Kidney (tissue), 14 donors: Measurements from ENCODE around the gene PVALB. TPM values are rescaled to one million over a fixed set of nuclear protein-coding genes. Genes with fewer than 3 reads are reported as not detected.
A peak's percentile ranks its signal among the peaks of the same experiment; 100 is the strongest.

Source experiments
- DNase-seq, 5 donors: peaks; one replicate each; pipeline ENCODE4 v3.0.0-alpha.2; 2013 to 2020
- FAIRE-seq: peaks from 2 replicates; lab custom pipeline; 2012; peaks lifted over from hg19 to GRCh38; lab: Jason Lieb, UNC
- H3K27ac ChIP-seq, 2 donors: one replicate each; pipeline ENCODE4 v1.7.0; 2013; ENCODE audit warnings: low read depth in 2 of 2, low read length in 2 of 2, inconsistent platforms in 1 of 2
- H3K27me3 ChIP-seq: one replicate; pipeline ENCODE4 v1.7.1; 2013; ENCODE audit warnings: low read length, inconsistent platforms; ENCODE audit not compliant: control insufficient read depth, insufficient read depth
- H3K36me3 ChIP-seq, 3 donors: one replicate each; pipeline versions ENCODE4 v1.7.0 to v1.7.1; 2013; ENCODE audit warnings: low read length in 3 of 3, control low read depth in 1 of 3, inconsistent platforms in 1 of 3; ENCODE audit not compliant: insufficient read depth in 3 of 3, control insufficient read depth in 2 of 3
- H3K4me1 ChIP-seq, 3 donors: one replicate each; pipeline versions ENCODE4 v1.7.0 to v1.7.1; 2013; ENCODE audit warnings: low read length in 3 of 3, inconsistent platforms in 1 of 3, low read depth in 1 of 3; ENCODE audit not compliant: control insufficient read depth in 2 of 3, insufficient read depth in 2 of 3
- H3K4me3 ChIP-seq, 3 donors: one replicate each; pipeline versions ENCODE4 v1.7.0 to v1.8.1; 2013; ENCODE audit warnings: low read length in 3 of 3, control low read depth in 1 of 3, inconsistent platforms in 1 of 3
- H3K9ac ChIP-seq, 3 donors: one replicate each; pipeline versions ENCODE4 v1.7.0 to v1.7.1; 2013; ENCODE audit warnings: low read length in 3 of 3, control low read depth in 1 of 3, inconsistent platforms in 1 of 3
- H3K9me3 ChIP-seq, 3 donors: one replicate each; pipeline versions ENCODE4 v1.7.0 to v1.7.1; 2013; ENCODE audit warnings: low read length in 3 of 3, control low read depth in 1 of 3, inconsistent platforms in 1 of 3; ENCODE audit not compliant: control insufficient read depth in 2 of 3, insufficient read depth in 1 of 3
- intact Hi-C: fragments of 100-400 bp; cut with DNase I; formaldehyde crosslinking; loops from one replicate; pipeline ENCODE4 v1.11.1; 2022
- polyA plus RNA-seq: library from polyadenylated mRNA; stranded (reverse); fragments of 350-450 nt; fragmentation: Illumina TruSeq; extraction: RNeasy Lipid Tissue Mini Kit (QIAGEN cat#74804); gene quantifications from one replicate; pipeline ENCODE4 v1.2.3, GENCODE V29; 2014; ENCODE audit warnings: low read depth, low replicate concordance; ENCODE audit not compliant: insufficient read depth
- total RNA-seq: library from RNA; stranded (reverse); fragmentation: NEBNext Ultra II Directional; extraction: Animal tissue kit (Norgen Biotek cat#: 25700); gene quantifications from one replicate; pipeline ENCODE4 v1.2.1, GENCODE V29; 2021
- TF ChIP-seq, protein P1 (sequence below): IDR thresholded peaks from 3 replicates; pipeline ENCODE4 v1.5.1; 2012; ENCODE audit warnings: mild to moderate bottlenecking, moderate library complexity, borderline replicate concordance; ENCODE audit not compliant: insufficient read depth; ENCODE audit errors: extremely low read depth
- donor health status: control.
- donor health status: control.
- donor health status: control.
- donor health status: control.
- donor health status: control.
- donor health status: DM: yes; HTN: yes; CAD: no.
- donor health status: Normal renal cell carcinoma (clear cell type).

PVALB gene
- total and polyA plus RNA-seq, 2 donors from 2014 or later = 2.1 to 400 TPM

- Histone ChIP-seq H3K27me3 (no peaks in the 10 kb centered on the region), H3K9ac (no peak overlapping the region), H3K9me3 (no peaks in the 10 kb centered on the region), H3K27ac (no peak overlapping the region), H3K36me3 (peaks cover 2 to 11% (median 6%) of the 10 kb centered on the region in 3 donors), H3K4me1 (no peaks in the 10 kb centered on the region), H3K4me3 (no peak overlapping the region)
- DNase-seq = peak in 1 of 5 donors; percentile 3
- TF ChIP-seq, protein P1, sequence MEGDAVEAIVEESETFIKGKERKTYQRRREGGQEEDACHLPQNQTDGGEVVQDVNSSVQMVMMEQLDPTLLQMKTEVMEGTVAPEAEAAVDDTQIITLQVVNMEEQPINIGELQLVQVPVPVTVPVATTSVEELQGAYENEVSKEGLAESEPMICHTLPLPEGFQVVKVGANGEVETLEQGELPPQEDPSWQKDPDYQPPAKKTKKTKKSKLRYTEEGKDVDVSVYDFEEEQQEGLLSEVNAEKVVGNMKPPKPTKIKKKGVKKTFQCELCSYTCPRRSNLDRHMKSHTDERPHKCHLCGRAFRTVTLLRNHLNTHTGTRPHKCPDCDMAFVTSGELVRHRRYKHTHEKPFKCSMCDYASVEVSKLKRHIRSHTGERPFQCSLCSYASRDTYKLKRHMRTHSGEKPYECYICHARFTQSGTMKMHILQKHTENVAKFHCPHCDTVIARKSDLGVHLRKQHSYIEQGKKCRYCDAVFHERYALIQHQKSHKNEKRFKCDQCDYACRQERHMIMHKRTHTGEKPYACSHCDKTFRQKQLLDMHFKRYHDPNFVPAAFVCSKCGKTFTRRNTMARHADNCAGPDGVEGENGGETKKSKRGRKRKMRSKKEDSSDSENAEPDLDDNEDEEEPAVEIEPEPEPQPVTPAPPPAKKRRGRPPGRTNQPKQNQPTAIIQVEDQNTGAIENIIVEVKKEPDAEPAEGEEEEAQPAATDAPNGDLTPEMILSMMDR = no peak
- intact Hi-C loops = no loop called here
- FAIRE-seq = no peak
Measured at GRCh38 chr22:36768141-36768540, 48.7 kb downstream of the PVALB start.

DNA sequence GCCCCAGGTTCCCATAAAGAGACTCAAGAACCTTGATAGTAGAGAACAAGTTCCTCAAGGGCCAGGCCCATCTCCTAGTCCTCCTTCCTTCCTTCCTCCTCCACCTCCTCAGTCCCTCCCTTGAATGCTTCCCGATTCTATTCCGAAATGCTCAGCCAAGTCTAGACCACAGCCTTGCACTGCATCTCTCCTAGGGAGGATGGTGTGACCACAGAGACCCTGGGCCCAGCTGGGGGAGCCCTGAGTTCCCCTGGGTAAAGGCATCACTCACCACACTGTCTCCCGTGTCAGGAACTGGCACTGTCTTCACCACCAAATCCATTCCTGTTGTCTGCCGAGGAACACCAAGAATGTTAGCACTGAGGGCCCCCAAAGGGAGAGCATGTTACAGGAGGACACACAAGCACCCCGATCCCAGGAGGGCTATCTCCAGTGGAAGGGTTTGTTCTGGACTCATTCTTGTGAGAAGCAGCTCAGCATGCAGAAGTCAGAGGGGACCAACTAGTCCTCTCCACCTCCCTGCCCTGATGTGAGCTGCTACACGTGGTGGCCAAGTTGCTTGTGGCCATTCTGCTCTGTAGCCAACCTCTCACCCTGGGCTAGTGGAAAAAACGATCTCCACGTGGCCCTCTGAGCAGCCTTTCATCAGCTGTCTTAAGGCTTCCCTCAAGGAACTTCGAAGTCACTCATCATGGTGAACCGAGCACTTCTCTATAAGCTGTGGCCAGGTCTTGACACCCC is 49.6 kb downstream of the PVALB start:
- no peak for FAIRE-seq
- H3K9ac ChIP-seq = no peak overlapping the region
- TF ChIP-seq, protein P1 = no peak
- no peaks in the 10 kb centered on the region for H3K27me3 ChIP-seq
- H3K4me1 ChIP-seq = no peaks in the 10 kb centered on the region
- peak in 1 of 5 donors; percentile 32 for DNase-seq
- H3K27ac ChIP-seq = no peak overlapping the region
- no peak overlapping the region for H3K4me3 ChIP-seq
- intact Hi-C loops = no loop called here
- H3K36me3 ChIP-seq = peaks cover 2 to 11% (median 6%) of the 10 kb centered on the region in 3 donors
- no peaks in the 10 kb centered on the region for H3K9me3 ChIP-seq

DNA sequence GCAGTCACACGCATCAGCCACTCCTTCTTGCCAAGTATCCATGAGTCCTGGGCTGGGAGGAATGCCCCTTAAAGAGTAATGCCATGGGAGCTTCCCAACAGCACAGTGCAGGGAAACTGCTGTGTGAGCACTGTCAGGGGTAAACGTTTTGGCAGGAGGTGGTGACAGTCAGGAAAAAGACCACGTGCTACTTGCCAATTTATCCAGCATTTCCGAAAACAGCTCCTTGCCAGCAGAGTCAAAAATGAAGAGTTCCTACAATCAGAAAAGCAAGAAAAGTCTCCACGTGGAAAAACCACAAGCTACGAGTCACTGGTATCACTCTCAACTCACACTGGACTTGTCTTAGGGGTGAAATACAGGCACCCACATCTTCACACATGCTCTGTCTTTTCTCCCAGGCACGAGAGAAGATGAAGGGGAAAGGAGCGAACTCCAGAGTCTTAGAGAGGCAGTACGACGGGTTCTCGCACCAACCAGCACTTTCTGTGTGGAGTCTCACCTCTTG is 50.8 kb downstream of the PVALB start:
- Histone ChIP-seq H3K4me3 (no peak overlapping the region), H3K36me3 (peaks cover 2 to 16% (median 6%) of the 10 kb centered on the region in 3 donors), H3K4me1 (no peaks in the 10 kb centered on the region), H3K9ac (no peak overlapping the region), H3K27me3 (no peaks in the 10 kb centered on the region), H3K27ac (no peak overlapping the region), H3K9me3 (no peaks in the 10 kb centered on the region)
- FAIRE-seq (no peak), DNase-seq (peak in 1 of 5 donors; percentile 3)
- intact Hi-C loops = no loop called here
- TF ChIP-seq, protein P1 = no peak
